OCI-LY1 (cell line): ENCODE data around the gene AGPAT1.

Experiments
- CTCF ChIP-seq: fragments of 200-600 bp; sonication (generic), shearing (Covaris generic); IDR thresholded peaks from 2 replicates; pipeline ENCODE4 v1.5.1; 2017; ENCODE audit warnings: mild to moderate bottlenecking, antibody characterized with exemption, low read length, moderate library complexity, mixed read lengths
- EZH2 ChIP-seq: fragments of 200-600 bp; sonication (generic), shearing (Covaris generic); IDR thresholded peaks from 2 replicates; pipeline ENCODE4 v1.8.0; 2017; ENCODE audit warnings: borderline replicate concordance, mixed run types, mild to moderate bottlenecking, antibody characterized with exemption, low read length, moderate library complexity, mixed read lengths

GRCh38 chr6:32123681-32124080 is 52.2 kb downstream of the AGPAT1 start:
- TF ChIP-seq CTCF = no peak
- no peak for TF ChIP-seq EZH2
